Subcutaneous adipose tissue (tissue), 4 donors: ENCODE results near the gene TMEM131. TPM values are rescaled to one million over a fixed set of nuclear protein-coding genes. Genes with fewer than 3 reads are reported as not detected.

Experiments used
- CTCF ChIP-seq: fragments of 450-650 bp; IDR thresholded peaks from one replicate; pipeline ENCODE4 v1.5.1; 2016; ENCODE audit warnings: low read depth, mild to moderate bottlenecking, control low read depth, antibody characterized with exemption, moderate library complexity
- total RNA-seq, 4 donors: library from RNA; depleted of rRNA; stranded (reverse); fragments of >200 nt; gene quantifications; one replicate each; pipeline ENCODE4 v1.1.0, GENCODE V29; 2016

TMEM131 gene
- total RNA-seq, 4 donors from 2014 or later: 35.5 to 44.3 (median 39.7) TPM

GRCh38 chr2:97871096-97871780 is 124.5 kb downstream of the TMEM131 start:
- no peak for TF ChIP-seq CTCF

GRCh38 chr2:97870396-97870843 is 125.3 kb downstream of the TMEM131 start:
- TF ChIP-seq CTCF: no peak

GRCh38 chr2:97869722-97870346 is 125.9 kb downstream of the TMEM131 start:
- TF ChIP-seq CTCF: no peak

GRCh38 chr2:97868986-97869721 is 126.6 kb downstream of the TMEM131 start:
- TF ChIP-seq CTCF: no peak

DNA sequence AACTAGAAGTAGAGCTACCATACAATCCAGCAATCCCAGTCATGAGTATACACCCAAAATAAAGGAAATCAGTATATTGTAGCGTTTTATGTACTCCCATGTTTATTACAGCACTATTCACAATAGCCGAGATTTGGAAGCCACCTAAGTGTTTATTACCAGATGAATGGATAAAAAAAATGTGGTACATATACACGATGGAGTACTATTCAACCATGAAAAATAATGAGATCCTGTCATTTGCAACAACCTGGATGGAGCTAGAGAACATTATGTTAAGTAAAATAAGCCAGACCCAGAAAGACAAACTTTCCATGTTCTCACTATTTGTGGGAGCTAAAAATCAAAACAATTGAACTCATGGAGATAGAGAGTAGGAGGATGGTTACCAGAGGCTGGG is 131.9 kb downstream of the TMEM131 start:
- no peak for TF ChIP-seq CTCF

DNA sequence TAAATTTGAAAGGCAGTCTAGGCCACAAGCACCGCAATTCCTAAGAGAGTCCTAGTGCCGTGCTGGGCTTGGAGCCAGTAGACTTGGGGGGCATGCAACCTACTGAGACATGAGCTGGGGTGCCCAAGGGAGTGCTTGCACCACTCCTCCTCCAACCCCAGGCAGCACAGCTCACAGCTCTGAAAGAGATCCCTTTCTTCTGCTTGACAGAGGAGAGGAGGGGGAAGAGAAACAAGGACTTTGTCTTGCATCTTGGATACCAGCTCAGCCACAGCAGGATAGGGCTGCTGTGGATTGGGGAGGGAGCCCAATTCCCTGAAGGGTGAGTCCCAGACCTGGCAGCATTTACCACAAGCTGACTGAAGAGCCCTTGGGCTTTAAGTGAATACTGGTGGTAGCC is 134.6 kb downstream of the TMEM131 start:
- no peak for TF ChIP-seq CTCF

DNA sequence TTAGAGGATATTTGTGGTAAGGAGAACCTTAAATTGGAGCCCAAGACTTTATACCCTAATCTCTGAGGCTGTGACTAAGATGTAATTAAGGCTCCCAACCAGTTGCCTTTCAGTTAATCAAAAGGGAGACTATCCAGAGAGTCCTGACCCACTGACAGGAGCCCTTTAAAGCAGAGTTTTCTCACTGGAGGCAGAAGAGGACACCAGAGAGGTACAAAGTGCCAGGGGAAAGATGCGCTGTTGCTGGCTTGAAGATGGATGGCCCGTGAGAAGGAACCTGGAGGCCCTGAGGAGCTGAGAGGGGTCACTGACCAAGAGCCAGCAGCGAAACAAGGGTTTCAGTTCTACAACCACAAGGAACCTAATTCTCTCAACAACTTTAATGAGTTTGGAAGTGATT is 137.3 kb downstream of the TMEM131 start:
- TF ChIP-seq CTCF: no peak
